ENCODE data around the gene NR6A1. TPM values are rescaled to one million over a fixed set of nuclear protein-coding genes. Genes with fewer than 3 reads are reported as not detected.

NR6A1 gene
- total and polyA plus RNA-seq, 2 experiments from 2014 or later = 44.2 to 139 TPM

DNA sequence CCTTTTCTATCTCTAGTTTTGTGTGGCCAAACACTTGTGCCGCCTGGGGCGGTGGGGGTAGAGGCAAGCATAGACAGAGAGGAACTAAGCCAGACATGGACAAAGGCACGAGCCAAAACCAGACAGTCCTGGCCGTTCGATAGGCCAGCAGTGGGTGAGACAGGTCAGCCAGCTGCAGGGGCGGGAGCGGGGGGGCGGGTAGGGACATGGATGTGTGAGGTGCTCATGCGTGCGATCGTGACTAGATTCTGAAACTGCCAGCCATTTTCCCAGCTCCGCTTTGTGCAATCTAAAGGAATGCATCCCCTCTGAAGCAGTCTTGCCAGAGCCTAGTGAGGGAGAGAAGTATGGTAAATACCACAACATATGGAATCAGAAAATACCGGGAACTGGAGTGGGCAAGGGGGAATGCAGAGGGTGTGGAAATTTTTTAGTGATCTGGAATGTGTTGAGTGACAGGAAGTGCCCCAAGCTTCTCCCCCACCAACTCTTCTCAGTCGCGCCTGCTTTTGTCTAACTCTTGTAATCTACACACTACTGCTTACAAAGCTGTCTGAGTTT is 111.9 kb downstream of the NR6A1 start (continued):
- no peak for TF ChIP-seq ZNF114 (CRISPR knock-in tag; IDR thresholded peaks at IDR 0.05)
- TF ChIP-seq, protein P1, sequence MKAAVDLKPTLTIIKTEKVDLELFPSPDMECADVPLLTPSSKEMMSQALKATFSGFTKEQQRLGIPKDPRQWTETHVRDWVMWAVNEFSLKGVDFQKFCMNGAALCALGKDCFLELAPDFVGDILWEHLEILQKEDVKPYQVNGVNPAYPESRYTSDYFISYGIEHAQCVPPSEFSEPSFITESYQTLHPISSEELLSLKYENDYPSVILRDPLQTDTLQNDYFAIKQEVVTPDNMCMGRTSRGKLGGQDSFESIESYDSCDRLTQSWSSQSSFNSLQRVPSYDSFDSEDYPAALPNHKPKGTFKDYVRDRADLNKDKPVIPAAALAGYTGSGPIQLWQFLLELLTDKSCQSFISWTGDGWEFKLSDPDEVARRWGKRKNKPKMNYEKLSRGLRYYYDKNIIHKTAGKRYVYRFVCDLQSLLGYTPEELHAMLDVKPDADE (IDR thresholded peaks at IDR 0.05) = no peak
- TF ChIP-seq, protein P2, sequence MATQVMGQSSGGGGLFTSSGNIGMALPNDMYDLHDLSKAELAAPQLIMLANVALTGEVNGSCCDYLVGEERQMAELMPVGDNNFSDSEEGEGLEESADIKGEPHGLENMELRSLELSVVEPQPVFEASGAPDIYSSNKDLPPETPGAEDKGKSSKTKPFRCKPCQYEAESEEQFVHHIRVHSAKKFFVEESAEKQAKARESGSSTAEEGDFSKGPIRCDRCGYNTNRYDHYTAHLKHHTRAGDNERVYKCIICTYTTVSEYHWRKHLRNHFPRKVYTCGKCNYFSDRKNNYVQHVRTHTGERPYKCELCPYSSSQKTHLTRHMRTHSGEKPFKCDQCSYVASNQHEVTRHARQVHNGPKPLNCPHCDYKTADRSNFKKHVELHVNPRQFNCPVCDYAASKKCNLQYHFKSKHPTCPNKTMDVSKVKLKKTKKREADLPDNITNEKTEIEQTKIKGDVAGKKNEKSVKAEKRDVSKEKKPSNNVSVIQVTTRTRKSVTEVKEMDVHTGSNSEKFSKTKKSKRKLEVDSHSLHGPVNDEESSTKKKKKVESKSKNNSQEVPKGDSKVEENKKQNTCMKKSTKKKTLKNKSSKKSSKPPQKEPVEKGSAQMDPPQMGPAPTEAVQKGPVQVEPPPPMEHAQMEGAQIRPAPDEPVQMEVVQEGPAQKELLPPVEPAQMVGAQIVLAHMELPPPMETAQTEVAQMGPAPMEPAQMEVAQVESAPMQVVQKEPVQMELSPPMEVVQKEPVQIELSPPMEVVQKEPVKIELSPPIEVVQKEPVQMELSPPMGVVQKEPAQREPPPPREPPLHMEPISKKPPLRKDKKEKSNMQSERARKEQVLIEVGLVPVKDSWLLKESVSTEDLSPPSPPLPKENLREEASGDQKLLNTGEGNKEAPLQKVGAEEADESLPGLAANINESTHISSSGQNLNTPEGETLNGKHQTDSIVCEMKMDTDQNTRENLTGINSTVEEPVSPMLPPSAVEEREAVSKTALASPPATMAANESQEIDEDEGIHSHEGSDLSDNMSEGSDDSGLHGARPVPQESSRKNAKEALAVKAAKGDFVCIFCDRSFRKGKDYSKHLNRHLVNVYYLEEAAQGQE (IDR thresholded peaks at IDR 0.05; ENCODE audit: unreplicated experiment) = no peak

DNA sequence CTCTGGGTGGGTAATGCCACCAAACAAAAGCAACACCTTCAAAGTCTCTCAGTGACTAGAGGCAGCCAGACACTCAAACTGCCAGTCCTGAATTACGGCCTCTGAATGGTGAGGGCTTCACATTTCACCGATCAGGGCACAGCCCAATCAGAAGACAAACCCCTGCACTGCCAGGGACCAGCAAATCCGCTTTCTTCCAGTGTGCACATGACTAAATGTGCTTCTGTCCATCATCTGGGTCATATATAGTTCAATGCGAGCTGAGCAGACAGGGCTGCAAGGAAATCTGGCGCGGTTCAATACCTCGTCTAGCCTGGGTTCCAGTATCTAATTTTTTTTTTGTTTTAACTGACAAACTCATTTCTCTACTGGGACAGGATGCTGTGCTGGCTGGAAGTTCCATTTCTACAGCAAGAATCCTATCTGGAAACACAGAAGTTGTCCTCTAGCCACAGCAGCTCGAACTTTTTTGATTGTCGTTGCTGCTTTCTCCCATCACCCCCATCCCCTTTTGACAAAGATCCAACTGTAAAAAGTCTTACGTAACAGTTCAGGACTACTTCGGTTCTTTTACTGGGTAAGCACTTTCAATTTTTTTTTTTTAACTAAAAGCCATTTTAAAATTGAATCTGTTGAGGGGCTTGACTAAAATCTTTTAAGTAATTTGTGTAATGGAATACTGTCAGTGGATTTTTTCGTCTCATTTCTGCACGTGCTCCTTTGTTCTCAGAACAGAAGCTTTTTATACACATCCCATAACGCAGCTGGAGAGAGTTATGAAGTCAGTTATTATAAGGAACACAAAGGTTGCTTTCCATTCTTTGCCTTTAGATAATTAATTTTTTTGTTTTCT is 112.7 kb downstream of the NR6A1 start:
- Mint-ChIP-seq H3K36me3 (ENCODE audit: low read depth) (no peaks in the 10 kb centered on the region; the same call in 2 of the 3 replicates), H3K27me3 (ENCODE audit: insufficient read depth, low read depth, poor library complexity) (peaks cover 4% of the 10 kb centered on the region), H3K9me3 (no peaks in the 10 kb centered on the region), H3K4me3 (peak overlapping the region; percentile 53; the same call in 1 of the 3 replicates), H3K27ac (peak overlapping the region; percentile 96), H3K4me1 (peaks cover 46% of the 10 kb centered on the region)
- H3K4me2 ChIP-seq = peak overlapping the region; percentile 61
- H2AFZ ChIP-seq = no peak overlapping the region
- H3K4me1 ChIP-seq (ENCODE audit: insufficient read depth) = peaks cover 35% of the 10 kb centered on the region
- H4K20me1 ChIP-seq (replicated peaks; ENCODE audit: insufficient read depth) = no peaks in the 10 kb centered on the region
- no peaks in the 10 kb centered on the region for H3K36me3 ChIP-seq (ENCODE audit: insufficient read depth)
- H3K9me2 ChIP-seq (ENCODE audit: insufficient read depth) = no peaks in the 10 kb centered on the region
- peaks cover 16% of the 10 kb centered on the region for H3K79me2 ChIP-seq (replicated peaks; ENCODE audit: insufficient read depth)
- DNase-seq (ENCODE audit: low spot score) (peak; percentile 55), ATAC-seq (peak; percentile 86)
- H3F3A ChIP-seq (replicated peaks; ENCODE audit: low read depth) = no peaks in the 10 kb centered on the region
- H3K4me3 ChIP-seq = peak overlapping the region; percentile 34
- peak overlapping the region; percentile 52 for H3K27ac ChIP-seq (ENCODE audit: low read depth)
- H3K27me3 ChIP-seq (ENCODE audit: insufficient read depth) = no peaks in the 10 kb centered on the region
- TF ChIP-seq EZH2phosphoT487 (IDR thresholded peaks at IDR 0.05; ENCODE audit: unreplicated experiment) = no peak
- TF ChIP-seq, protein P1 (IDR thresholded peaks at IDR 0.05) = no peak
- TF ChIP-seq, protein P2 (IDR thresholded peaks at IDR 0.05; ENCODE audit: unreplicated experiment) = no peak
- TF ChIP-seq, protein P3, sequence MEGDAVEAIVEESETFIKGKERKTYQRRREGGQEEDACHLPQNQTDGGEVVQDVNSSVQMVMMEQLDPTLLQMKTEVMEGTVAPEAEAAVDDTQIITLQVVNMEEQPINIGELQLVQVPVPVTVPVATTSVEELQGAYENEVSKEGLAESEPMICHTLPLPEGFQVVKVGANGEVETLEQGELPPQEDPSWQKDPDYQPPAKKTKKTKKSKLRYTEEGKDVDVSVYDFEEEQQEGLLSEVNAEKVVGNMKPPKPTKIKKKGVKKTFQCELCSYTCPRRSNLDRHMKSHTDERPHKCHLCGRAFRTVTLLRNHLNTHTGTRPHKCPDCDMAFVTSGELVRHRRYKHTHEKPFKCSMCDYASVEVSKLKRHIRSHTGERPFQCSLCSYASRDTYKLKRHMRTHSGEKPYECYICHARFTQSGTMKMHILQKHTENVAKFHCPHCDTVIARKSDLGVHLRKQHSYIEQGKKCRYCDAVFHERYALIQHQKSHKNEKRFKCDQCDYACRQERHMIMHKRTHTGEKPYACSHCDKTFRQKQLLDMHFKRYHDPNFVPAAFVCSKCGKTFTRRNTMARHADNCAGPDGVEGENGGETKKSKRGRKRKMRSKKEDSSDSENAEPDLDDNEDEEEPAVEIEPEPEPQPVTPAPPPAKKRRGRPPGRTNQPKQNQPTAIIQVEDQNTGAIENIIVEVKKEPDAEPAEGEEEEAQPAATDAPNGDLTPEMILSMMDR (conservative IDR thresholded peaks at IDR 0.05; ENCODE audit: low read depth in 2 of 2) = no peak
- TF ChIP-seq STAT1 (IDR thresholded peaks at IDR 0.05; ENCODE audit: unreplicated experiment) = no peak
